Measurements from ENCODE around the gene DGKB.

Gene DGKB

DNA sequence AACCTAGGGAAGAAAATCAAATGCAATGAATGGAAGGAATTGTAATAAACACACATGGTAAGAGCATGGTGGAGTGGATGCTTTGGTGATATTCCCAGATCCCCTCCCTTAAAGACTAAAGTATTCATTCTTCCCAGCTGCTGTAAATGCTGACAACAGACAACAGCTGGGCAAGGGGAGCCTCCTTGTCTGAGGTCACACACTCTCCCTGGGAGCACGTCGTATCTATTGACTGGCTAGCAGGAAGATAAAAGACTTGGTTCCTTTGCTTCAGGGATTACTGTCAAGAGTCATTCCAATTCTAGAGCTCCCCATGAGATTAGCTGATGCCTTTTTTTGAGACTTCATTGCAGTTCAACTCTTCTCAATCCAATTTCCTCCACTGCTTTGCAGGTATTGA is 469.6 kb downstream of the DGKB start:
- no peak for DNase-seq

- no peak for DNase-seq
Observed at GRCh38 chr7:14430926-14431325, 471.6 kb downstream of the DGKB start.

GRCh38 chr7:14425559-14425958 is 477.0 kb downstream of the DGKB start:
- DNase-seq, result no peak

DNA sequence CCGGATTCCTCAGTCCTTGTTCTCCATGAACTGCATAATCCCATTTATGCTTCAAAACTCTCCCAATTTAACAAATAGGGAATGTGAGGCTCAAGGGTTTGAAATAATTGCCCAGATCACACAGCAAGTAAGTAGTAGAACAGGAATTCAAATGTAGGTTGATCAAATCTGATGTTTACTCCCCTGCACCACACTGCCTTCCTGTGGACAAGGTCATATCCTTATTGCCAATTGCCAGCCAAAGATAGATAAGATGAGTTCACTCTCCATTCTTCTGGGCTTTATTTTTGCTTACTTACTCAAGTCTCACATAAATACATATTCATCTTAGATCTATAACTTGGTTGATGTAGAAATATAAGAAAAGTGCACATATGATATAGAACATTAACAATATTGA is 477.9 kb downstream of the DGKB start:
- DNase-seq, result no peak

DNA sequence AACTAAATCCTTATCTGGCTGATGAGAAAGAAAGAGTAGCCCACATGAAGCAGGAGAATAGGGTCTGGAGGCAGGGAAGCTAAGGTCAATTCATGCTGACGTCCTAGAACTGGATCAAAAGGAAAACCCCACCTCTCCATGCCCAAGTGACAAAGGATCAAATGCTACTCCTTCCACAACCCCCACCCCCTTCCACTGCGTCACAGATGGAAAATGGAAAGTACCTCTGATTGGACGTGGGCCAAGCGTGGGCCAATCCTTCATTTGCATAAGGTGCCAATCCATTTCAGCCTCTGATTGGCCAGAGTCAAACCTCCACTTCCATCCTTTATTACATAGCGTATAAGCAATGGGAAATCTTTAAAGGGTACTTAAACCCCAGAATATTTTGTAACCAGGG is 481.8 kb downstream of the DGKB start:
- DNase-seq, result no peak

- DNase-seq, result no peak
Observed at GRCh38 chr7:14419531-14419930, 483.0 kb downstream of the DGKB start.

- no peak for DNase-seq
Observed at GRCh38 chr7:14418633-14419032, 483.9 kb downstream of the DGKB start.

- DNase-seq, result no peak
Observed at GRCh38 chr7:14414274-14414986, 488.1 kb downstream of the DGKB start.

DNA sequence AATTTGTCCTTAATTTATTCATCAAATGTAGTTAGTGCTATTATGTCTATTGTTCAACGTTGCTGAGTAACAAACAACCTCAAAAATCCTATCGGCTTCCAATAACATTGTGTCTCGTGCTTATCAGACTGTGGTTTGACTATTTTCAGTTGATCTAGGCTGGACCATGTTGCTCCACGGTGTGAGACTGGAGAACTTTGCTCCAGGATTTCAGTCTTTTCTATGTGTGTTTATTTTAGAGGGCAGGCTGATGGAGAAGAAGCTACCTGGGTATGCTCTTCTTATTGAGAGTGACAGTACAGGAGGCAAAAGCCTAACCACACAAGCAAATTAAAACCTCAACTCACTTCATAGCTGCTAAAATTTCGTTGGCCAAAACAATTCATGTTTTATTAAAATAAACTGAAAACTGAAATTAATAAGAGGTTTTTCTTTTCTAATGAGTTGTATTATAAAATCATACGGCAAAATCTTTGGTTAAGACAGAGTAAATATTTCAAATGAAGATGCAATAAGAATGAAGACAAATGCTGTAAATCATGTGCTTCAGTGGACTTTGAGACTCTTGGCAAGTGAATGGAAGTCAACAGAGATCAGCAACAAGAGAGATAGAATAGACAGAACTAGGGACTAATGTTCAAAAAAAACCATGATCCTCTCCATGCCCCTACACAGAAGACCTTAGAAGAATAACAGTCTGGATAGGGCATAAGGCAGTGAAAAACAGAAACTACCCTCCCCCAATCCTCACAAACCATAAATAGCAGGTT is 495.1 kb downstream of the DGKB start:
- DNase-seq, result no peak

GRCh38 chr7:14403587-14403986 is 499.0 kb downstream of the DGKB start:
- no peak for DNase-seq

DNA sequence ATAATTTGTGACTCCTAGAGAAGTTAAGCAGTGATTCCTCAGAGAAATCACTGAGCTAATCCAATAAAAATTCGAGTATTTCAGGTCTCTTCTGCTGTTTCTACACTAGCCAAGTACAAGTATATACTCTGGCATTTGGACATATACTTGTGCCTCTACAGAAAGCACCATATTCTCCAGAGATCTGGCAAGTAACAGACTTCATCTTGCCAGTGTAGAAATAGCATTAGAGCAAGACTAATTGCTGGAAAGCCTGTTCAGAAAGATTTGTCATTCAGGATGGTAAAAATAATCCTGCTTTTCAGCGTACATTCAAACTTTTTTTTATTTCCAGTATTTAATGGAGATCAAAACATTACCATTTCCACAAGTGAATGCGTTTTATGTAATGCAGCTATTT is 502.3 kb downstream of the DGKB start:
- DNase-seq, result no peak

GRCh38 chr7:14398526-14398925 is 504.0 kb downstream of the DGKB start:
- no peak for DNase-seq

- DNase-seq, result no peak
Observed at GRCh38 chr7:14395860-14396259, 506.7 kb downstream of the DGKB start.

GRCh38 chr7:14394786-14395185 is 507.8 kb downstream of the DGKB start:
- DNase-seq, result no peak

DNA sequence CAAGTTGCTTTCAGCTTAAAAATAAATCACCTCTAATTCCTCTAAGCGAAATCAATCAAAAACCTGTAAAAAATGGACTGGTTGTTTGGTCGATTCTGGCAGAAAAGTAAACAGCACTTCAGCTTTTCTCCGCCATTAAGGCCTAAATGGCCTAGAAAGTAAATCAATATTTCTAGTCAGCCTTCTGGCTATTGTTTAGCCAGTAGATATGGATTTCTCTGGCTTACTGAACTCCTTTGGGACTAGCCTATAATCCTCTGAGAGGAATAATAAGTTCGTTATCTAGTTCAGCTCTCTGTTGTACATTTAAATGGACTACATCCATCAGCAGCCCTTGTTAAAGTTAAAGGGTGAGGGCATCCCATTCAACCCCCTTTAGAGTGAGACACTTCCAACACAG is 513.0 kb downstream of the DGKB start:
- DNase-seq, result no peak

DNA sequence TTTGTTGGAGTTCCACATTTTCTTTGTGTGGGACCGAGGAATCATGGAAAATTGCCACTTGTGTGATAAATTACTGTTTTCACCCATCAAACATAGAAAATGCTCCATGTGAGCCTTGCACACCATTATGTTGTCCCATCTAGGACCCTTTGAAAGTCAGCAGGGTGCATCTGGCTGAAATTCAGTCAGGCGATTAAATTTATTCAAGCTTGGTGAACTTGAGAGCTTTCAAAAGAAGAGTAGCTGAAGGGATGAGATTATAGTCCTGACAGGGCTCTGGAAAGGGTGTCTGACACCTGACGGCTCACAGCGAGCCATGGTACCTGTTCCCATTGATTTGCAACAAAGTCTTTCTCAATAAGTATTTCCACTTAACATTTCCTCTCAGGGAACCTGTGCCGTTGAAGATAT is 513.4 kb downstream of the DGKB start:
- DNase-seq, result no peak

GRCh38 chr7:14385074-14385473 is 517.5 kb downstream of the DGKB start:
- no peak for DNase-seq

GRCh38 chr7:14381936-14382335 is 520.6 kb downstream of the DGKB start:
- no peak for DNase-seq

- DNase-seq, result no peak
Observed at GRCh38 chr7:14381306-14381705, 521.2 kb downstream of the DGKB start.

DNA sequence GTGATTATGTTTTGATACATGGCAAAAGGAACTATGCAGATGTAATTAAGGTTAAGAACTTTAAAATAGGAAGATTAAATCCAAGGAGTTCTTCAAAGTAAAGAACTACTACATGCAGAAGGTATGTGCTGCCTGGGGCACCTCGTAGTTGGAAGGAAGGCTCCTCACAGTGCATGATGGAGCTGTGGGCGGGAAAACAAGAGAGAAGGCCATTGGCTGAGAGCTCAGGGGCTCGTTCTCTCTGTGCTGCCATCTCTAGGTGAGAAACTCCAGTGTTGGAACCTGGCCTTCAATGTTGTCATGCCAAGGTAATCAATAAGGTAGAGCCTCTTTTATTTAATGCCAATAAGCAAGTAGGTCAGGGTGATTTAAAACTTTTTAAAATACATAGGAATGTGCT is 521.7 kb downstream of the DGKB start:
- no peak for DNase-seq

GRCh38 chr7:14377646-14378266 is 524.8 kb downstream of the DGKB start:
- DNase-seq, result no peak

- DNase-seq, result no peak
Observed at GRCh38 chr7:14376711-14377110, 525.8 kb downstream of the DGKB start.

DNA sequence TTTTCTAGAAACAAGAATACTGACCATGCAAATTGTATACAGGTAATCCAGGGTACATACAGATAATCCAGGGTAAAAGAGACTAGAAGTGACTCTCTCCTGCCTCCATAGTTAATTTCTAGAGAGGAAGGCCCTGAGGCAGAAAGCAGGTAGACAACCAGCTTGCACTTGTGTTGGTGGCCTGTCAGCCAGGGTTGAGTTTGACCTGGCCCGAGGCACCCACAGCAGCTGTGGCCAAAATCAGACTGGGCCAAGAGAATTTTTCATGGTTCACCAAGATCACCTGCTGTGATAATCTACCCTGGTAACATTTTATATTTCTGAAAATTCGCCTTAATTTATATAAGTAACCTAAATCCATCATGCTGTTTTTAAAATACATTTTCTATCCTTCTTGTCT is 526.6 kb downstream of the DGKB start:
- no peak for DNase-seq

- DNase-seq, result no peak
Observed at GRCh38 chr7:14374336-14374735, 528.2 kb downstream of the DGKB start.
